Ectodermal cell (in vitro differentiated cells): ENCODE measurements around the gene LRRFIP1.

Source experiments
- H3K27ac ChIP-seq: 2 replicates; pipeline ENCODE4 v1.7.0; 2013; ENCODE audit warnings: mild to moderate bottlenecking, low read depth, low read length; ENCODE audit not compliant: insufficient read depth, poor library complexity, severe bottlenecking
- H3K27me3 ChIP-seq: 2 replicates; pipeline ENCODE4 v1.7.0; 2013; ENCODE audit warnings: mild to moderate bottlenecking, low read length; ENCODE audit not compliant: insufficient read depth, control insufficient read depth, poor library complexity, severe bottlenecking
- H3K36me3 ChIP-seq: one replicate; pipeline ENCODE4 v1.7.0; 2013; ENCODE audit warnings: low read length; ENCODE audit not compliant: control insufficient read depth, insufficient read depth
- H3K4me1 ChIP-seq: one replicate; pipeline ENCODE4 v1.7.0; 2013; ENCODE audit warnings: low read length; ENCODE audit not compliant: control insufficient read depth, insufficient read depth
- H3K4me3 ChIP-seq: 2 replicates; pipeline ENCODE4 v1.7.0; 2013; ENCODE audit warnings: low read depth, low read length, control low read depth; ENCODE audit not compliant: insufficient read depth
- H3K9me3 ChIP-seq: 2 replicates; pipeline ENCODE4 v1.7.0; 2013; ENCODE audit warnings: mild to moderate bottlenecking, low read length, moderate library complexity; ENCODE audit not compliant: control insufficient read depth
- WGBS, 2 experiments: methylation state at CpG; one replicate each; pipeline ENCODE4 v1.1.7; 2013; ENCODE audit warnings: missing lambda C conversion rate in 2 of 2; 5-methylcytosine and 5-hydroxymethylcytosine counted together

Gene LRRFIP1

GRCh38 chr2:237695201-237695780, 67.9 kb downstream of the LRRFIP1 start:
- Histone ChIP-seq H3K27ac (no peak overlapping the region), H3K27me3 (peaks cover 34% of the 10 kb centered on the region), H3K4me1 (peaks cover 14% of the 10 kb centered on the region), H3K36me3 (no peaks in the 10 kb centered on the region), H3K9me3 (no peaks in the 10 kb centered on the region), H3K4me3 (no peak overlapping the region)
- WGBS, 2 experiments = 84 to 94% methylated on average over 5 to 7 of the region's 7 CpGs

DNA sequence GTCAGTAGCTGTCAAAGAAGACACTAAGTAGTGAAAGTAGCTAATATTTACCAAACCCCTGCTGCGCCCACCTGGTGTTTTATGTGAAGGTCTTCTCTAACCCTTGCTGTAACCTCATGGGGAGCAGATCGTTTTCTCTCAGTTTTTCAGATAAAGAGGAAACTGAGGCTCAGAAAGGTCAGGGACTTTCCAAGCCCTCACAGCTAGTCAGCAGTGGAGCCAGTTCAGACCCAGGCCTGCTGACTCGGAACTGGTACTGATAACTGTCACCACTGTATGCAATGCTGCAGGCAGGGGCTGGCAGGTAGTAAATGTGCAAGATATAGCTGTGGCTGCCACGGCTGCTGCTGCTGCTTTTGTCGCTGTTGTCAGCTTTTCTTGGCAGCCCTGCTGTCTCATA, 69.1 kb downstream of the LRRFIP1 start:
- 58 to 60% methylated on average over 5 of the region's 5 CpGs for WGBS, 2 experiments
- Histone ChIP-seq H3K4me1 (peaks cover 25% of the 10 kb centered on the region), H3K36me3 (no peaks in the 10 kb centered on the region), H3K9me3 (no peaks in the 10 kb centered on the region), H3K27ac (no peak overlapping the region), H3K27me3 (peaks cover 26% of the 10 kb centered on the region), H3K4me3 (no peak overlapping the region)

- H3K4me1 ChIP-seq = peaks cover 38% of the 10 kb centered on the region
- peaks cover 20% of the 10 kb centered on the region for H3K27me3 ChIP-seq
- no peaks in the 10 kb centered on the region for H3K36me3 ChIP-seq
- H3K4me3 ChIP-seq = no peak overlapping the region
- no peaks in the 10 kb centered on the region for H3K9me3 ChIP-seq
- 91 to 93% methylated on average over 13 of the region's 13 CpGs for WGBS, 2 experiments
- no peak overlapping the region for H3K27ac ChIP-seq
Observed at GRCh38 chr2:237697586-237698357, 70.4 kb downstream of the LRRFIP1 start.

- H3K27ac ChIP-seq = no peak overlapping the region
- peaks cover 40% of the 10 kb centered on the region for H3K4me1 ChIP-seq
- WGBS, 2 experiments = 93 to 94% methylated on average over 5 of the region's 5 CpGs
- H3K36me3 ChIP-seq = no peaks in the 10 kb centered on the region
- no peak overlapping the region for H3K4me3 ChIP-seq
- no peaks in the 10 kb centered on the region for H3K9me3 ChIP-seq
- H3K27me3 ChIP-seq = peaks cover 15% of the 10 kb centered on the region
Observed at GRCh38 chr2:237698358-237698694, 70.9 kb downstream of the LRRFIP1 start.

DNA sequence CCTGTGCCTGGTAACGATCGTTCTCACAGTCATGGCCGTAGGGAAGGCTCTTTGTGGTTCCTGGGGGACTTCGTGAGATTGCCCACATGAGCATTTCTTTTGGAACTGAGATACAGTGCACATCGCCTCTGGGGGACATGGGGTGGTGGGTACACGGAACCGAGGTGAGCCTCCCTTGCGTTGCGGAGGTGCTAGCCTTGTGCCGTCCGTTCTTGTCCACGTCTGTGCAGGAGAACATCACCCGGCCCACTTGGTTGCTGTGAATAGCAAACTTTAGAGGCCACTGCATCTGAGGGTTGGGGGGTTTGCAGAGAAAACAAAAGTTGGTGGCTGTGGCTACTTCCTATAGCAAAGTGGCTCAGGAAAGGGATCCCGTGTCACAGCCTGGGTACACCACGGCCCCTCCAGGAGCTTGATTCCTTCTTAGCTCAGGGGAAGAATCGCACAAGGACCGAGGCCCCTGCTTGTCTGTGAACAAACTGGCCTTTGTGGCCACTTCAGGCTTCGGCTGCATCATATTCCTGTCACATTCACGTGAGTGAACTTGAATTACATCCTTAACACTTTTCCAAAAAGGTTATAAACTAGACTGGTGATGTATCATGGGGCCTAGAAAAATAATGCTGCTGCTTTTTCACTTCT, 72.6 kb downstream of the LRRFIP1 start:
- Histone ChIP-seq H3K4me1 (peaks cover 44% of the 10 kb centered on the region), H3K4me3 (no peak overlapping the region), H3K27ac (no peak overlapping the region), H3K27me3 (no peaks in the 10 kb centered on the region), H3K36me3 (no peaks in the 10 kb centered on the region), H3K9me3 (no peaks in the 10 kb centered on the region)
- 89% methylated on average over 19 of the region's 19 CpGs for WGBS, 2 experiments

DNA sequence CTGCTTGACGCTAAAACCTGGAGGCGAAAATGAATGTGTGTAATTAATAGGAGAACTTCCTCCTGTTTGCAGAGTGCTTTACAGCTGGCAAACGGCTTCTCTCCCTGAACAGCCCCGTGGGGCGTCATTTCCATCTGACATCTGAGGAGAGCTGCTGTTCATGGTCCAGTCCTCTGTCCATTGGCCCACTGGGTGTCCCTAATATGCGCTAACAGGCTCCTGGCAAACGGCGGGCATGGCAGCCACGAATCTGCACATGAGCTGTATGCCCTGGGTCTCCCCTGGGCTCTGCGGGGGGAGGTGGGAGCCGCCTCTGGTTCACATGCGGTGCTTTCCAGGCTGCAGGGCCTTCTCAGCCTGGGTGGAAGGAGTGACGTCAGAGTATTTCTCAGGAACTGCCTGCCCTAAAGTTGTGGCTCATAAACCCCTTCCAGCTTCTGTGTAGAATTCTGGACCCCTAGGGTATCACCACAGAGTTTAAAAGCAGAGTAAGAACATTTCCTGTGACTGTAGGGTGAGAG, 73.2 kb downstream of the LRRFIP1 start:
- Histone ChIP-seq H3K27ac (no peak overlapping the region), H3K9me3 (no peaks in the 10 kb centered on the region)

GRCh38 chr2:237701033-237701858, 73.9 kb downstream of the LRRFIP1 start:
- WGBS, 2 experiments = 90 to 95% methylated on average over 17 of the region's 17 CpGs
- no peaks in the 10 kb centered on the region for H3K36me3 ChIP-seq
- H3K9me3 ChIP-seq = no peaks in the 10 kb centered on the region
- peaks cover 42% of the 10 kb centered on the region for H3K4me1 ChIP-seq
- no peak overlapping the region for H3K4me3 ChIP-seq
- no peak overlapping the region for H3K27ac ChIP-seq
- no peaks in the 10 kb centered on the region for H3K27me3 ChIP-seq

More for the DNA sequence above, 73.2 kb downstream of the LRRFIP1 start:
- H3K4me1 ChIP-seq = peaks cover 44% of the 10 kb centered on the region
- WGBS, 2 experiments = 78 to 80% methylated on average over 13 of the region's 13 CpGs
- H3K27me3 ChIP-seq = no peaks in the 10 kb centered on the region
- no peaks in the 10 kb centered on the region for H3K36me3 ChIP-seq
- no peak overlapping the region for H3K4me3 ChIP-seq

DNA sequence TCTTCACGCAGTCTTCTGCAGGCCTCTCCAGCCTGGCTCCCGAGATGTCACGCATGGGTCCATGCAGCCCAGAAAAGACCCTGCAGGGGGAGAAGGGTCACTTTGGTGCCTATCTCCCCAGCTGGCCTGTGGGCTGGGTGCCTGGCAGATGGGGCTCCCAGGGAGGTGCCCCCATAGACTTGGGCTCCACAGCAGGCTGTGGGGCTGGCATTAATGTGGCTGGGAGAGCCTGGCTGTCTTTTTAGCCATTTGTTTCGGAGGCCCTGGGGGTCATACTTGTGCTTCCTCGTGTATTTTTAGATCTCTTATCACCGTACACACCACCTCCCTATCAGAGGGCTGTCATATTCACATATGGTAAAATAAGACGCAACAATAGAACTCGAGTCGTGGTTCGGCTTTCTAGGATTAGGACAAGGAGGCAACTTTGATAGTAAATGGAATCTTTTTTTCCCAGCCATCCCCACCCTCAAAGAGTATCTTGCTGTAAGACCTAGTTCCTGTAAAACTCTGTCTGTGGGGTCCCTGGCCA, 74.5 kb downstream of the LRRFIP1 start:
- H3K27ac ChIP-seq = no peak overlapping the region
- 88 to 94% methylated on average over 10 of the region's 10 CpGs for WGBS, 2 experiments
- H3K4me3 ChIP-seq = no peak overlapping the region
- H3K36me3 ChIP-seq = no peaks in the 10 kb centered on the region
- peaks cover 36% of the 10 kb centered on the region for H3K4me1 ChIP-seq
- no peaks in the 10 kb centered on the region for H3K27me3 ChIP-seq
- no peaks in the 10 kb centered on the region for H3K9me3 ChIP-seq

- Histone ChIP-seq H3K27ac (no peak overlapping the region), H3K36me3 (no peaks in the 10 kb centered on the region), H3K9me3 (no peaks in the 10 kb centered on the region), H3K27me3 (no peaks in the 10 kb centered on the region), H3K4me1 (peaks cover 35% of the 10 kb centered on the region), H3K4me3 (no peak overlapping the region)
- WGBS, 2 experiments = 32 to 35% methylated on average over 16 to 17 of the region's 17 CpGs
Observed at GRCh38 chr2:237702441-237703391, 75.3 kb downstream of the LRRFIP1 start.
